Fibroblast of mammary gland (primary cell): Measurements from ENCODE around the gene FER1L5.

Experiments used
- DNase-seq: peaks from one replicate; pipeline ENCODE4 v3.0.0-alpha.2; 2010; ENCODE audit warnings: low read depth
- H3K4me3 ChIP-seq: 2 replicates; pipeline ENCODE4 v1.5.1; 2011; ENCODE audit warnings: low read depth, mild to moderate bottlenecking, low read length, moderate library complexity; ENCODE audit not compliant: control insufficient read depth
- TF ChIP-seq, protein P1 (sequence below): conservative IDR thresholded peaks from 2 replicates; pipeline ENCODE4 v1.5.1; 2011; ENCODE audit warnings: low read depth, low read length, inconsistent platforms; ENCODE audit not compliant: control insufficient read depth, insufficient read depth

FER1L5 gene

GRCh38 chr2:96702098-96702785 lies 59.7 kb downstream of the FER1L5 start:
- no peak overlapping the region for H3K4me3 ChIP-seq
- DNase-seq = no peak
- TF ChIP-seq, protein P1, sequence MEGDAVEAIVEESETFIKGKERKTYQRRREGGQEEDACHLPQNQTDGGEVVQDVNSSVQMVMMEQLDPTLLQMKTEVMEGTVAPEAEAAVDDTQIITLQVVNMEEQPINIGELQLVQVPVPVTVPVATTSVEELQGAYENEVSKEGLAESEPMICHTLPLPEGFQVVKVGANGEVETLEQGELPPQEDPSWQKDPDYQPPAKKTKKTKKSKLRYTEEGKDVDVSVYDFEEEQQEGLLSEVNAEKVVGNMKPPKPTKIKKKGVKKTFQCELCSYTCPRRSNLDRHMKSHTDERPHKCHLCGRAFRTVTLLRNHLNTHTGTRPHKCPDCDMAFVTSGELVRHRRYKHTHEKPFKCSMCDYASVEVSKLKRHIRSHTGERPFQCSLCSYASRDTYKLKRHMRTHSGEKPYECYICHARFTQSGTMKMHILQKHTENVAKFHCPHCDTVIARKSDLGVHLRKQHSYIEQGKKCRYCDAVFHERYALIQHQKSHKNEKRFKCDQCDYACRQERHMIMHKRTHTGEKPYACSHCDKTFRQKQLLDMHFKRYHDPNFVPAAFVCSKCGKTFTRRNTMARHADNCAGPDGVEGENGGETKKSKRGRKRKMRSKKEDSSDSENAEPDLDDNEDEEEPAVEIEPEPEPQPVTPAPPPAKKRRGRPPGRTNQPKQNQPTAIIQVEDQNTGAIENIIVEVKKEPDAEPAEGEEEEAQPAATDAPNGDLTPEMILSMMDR = no peak

- DNase-seq = no peak
- no peak overlapping the region for H3K4me3 ChIP-seq
- TF ChIP-seq, protein P1 = no peak
Measured at GRCh38 chr2:96703021-96703751, 60.6 kb downstream of the FER1L5 start.

GRCh38 chr2:96710985-96711384 lies 68.4 kb downstream of the FER1L5 start:
- no peak overlapping the region for H3K4me3 ChIP-seq
- no peak for DNase-seq
- TF ChIP-seq, protein P1 = no peak

- DNase-seq = no peak
- TF ChIP-seq, protein P1 = no peak
- no peak overlapping the region for H3K4me3 ChIP-seq
Measured at GRCh38 chr2:96715658-96716057, 73.1 kb downstream of the FER1L5 start.

GRCh38 chr2:96716388-96716787 lies 73.8 kb downstream of the FER1L5 start:
- no peak for DNase-seq
- TF ChIP-seq, protein P1 = no peak
- no peak overlapping the region for H3K4me3 ChIP-seq

GRCh38 chr2:96726131-96726530 lies 83.6 kb downstream of the FER1L5 start:
- TF ChIP-seq, protein P1 = no peak
- no peak for DNase-seq

More at GRCh38 chr2:96726131-96726530, 83.6 kb downstream of the FER1L5 start:
- H3K4me3 ChIP-seq = no peak overlapping the region
